ENCODE measurements around the gene CDT1.

CDT1 gene

GRCh38 chr16:88856828-88857727, 53.5 kb downstream of the CDT1 start, which contains the start of the genes GALNS and TRAPPC2L:
TSS of gene GALNS (minus strand) at chr16:88856947. CDS start at chr16:88856877, 70 bp downstream.
TSS of gene TRAPPC2L (plus strand) at chr16:88857127. CDS start at chr16:88857151, 24 bp downstream.
- peak within 1 kb of the TSS; percentile 79 for H3K4me2 ChIP-seq (ENCODE audit: low read length)
- peak within 1 kb of the TSS; percentile 68 for H3K27ac ChIP-seq
- peak within 1 kb of the TSS; percentile 98 for H2AFZ ChIP-seq
- H3K79me2 ChIP-seq, result peaks cover 11% of the 10 kb centered on the region
- no peak within 1 kb of the TSS for H3K9ac ChIP-seq
- peaks cover 8% of the 10 kb centered on the region for H3K4me1 ChIP-seq
- H3K36me3 ChIP-seq (ENCODE audit: control insufficient read depth, insufficient read depth, low read length), result no peaks in the 10 kb centered on the region
- H3K4me3 ChIP-seq (ENCODE audit: low read depth, low read length), result peak within 1 kb of the TSS; percentile 82
- no peaks in the 10 kb centered on the region for H3K27me3 ChIP-seq (ENCODE audit: control insufficient read depth, insufficient read depth, low read length)
- H3K9me3 ChIP-seq (ENCODE audit: control insufficient read depth, low read length), result no peaks in the 10 kb centered on the region
- no peak for TF ChIP-seq CTCF (IDR thresholded peaks at IDR 0.05)

- Histone ChIP-seq H3K36me3 (ENCODE audit: control insufficient read depth, insufficient read depth, low read length) (no peaks in the 10 kb centered on the region), H3K4me1 (peaks cover 8% of the 10 kb centered on the region), H3K9ac (no peak overlapping the region), H3K27ac (peak overlapping the region; percentile 68), H3K4me3 (ENCODE audit: low read depth, low read length) (peak overlapping the region; percentile 82), H3K27me3 (ENCODE audit: control insufficient read depth, insufficient read depth, low read length) (no peaks in the 10 kb centered on the region), H3K79me2 (peaks cover 11% of the 10 kb centered on the region), H3K4me2 (ENCODE audit: low read length) (peak overlapping the region; percentile 76), H3K9me3 (ENCODE audit: control insufficient read depth, low read length) (no peaks in the 10 kb centered on the region), H2AFZ (peak overlapping the region; percentile 98)
- peak; percentile 68 for TF ChIP-seq CTCF (IDR thresholded peaks at IDR 0.05)
Observed at GRCh38 chr16:88857728-88858339, 54.2 kb downstream of the CDT1 start.
